Measurements from ENCODE around the gene TAS2R9.

The TAS2R9 gene

DNA sequence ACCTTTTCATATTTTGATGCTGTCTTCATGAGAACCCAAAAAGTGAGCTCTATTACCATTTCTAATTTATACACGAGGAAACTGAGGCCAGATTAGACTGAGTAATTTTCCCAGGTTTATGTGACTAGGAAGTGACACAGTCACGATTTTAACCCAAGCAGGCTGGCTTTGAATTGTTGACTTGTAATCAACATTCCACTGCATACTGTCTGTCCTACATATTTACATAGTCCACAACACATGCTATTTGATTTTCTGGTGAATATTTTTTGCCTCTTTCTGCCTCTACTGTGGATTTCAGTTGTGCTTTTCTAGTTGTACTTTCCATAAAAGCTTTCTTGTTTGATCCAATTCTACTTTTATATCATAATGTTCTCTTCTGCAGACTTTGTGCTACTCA is 15.7 kb downstream of the TAS2R9 start:
- TF ChIP-seq, protein P1, sequence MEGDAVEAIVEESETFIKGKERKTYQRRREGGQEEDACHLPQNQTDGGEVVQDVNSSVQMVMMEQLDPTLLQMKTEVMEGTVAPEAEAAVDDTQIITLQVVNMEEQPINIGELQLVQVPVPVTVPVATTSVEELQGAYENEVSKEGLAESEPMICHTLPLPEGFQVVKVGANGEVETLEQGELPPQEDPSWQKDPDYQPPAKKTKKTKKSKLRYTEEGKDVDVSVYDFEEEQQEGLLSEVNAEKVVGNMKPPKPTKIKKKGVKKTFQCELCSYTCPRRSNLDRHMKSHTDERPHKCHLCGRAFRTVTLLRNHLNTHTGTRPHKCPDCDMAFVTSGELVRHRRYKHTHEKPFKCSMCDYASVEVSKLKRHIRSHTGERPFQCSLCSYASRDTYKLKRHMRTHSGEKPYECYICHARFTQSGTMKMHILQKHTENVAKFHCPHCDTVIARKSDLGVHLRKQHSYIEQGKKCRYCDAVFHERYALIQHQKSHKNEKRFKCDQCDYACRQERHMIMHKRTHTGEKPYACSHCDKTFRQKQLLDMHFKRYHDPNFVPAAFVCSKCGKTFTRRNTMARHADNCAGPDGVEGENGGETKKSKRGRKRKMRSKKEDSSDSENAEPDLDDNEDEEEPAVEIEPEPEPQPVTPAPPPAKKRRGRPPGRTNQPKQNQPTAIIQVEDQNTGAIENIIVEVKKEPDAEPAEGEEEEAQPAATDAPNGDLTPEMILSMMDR (IDR thresholded peaks at IDR 0.05) = no peak

DNA sequence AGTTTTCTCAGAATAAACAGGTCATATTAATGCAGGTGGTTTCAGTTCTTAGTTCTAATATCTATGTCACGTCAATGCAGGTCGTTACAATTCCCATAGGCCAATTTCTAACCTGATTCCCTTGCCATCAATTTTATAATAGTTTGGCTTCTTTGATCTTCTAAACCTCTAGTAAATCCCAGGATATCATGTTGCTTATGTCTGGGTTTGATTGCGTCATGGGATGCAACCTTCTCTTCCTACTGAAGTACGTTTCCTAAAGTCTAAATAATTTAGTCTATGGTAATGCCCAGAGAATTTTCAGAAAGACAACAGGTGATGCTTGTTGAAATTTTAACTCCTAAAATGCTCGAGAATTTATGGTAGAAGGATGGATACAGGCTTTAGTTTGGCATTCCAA is 26.7 kb downstream of the TAS2R9 start:
- TF ChIP-seq, protein P1 (IDR thresholded peaks at IDR 0.05) = no peak

DNA sequence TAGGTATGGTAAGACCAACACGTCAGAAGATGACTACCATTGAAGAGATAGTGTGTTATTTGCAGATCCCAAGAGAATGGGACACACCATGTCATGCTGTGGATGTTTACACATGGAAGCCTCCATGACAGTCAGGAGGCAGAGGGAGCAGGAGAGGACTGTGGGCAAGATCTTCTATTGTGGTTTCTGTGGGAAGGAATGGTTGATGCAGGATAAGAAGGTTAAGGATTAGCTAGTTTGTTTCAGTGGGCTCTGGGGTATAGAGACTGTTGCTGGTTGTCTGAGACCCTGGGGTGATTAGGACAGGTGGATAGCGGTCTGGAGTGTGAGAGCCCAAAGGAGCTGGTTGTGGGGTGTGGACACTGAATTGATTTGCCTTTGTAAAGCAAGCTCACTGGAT is 30.9 kb downstream of the TAS2R9 start:
- TF ChIP-seq, protein P1 (IDR thresholded peaks at IDR 0.05) = no peak

DNA sequence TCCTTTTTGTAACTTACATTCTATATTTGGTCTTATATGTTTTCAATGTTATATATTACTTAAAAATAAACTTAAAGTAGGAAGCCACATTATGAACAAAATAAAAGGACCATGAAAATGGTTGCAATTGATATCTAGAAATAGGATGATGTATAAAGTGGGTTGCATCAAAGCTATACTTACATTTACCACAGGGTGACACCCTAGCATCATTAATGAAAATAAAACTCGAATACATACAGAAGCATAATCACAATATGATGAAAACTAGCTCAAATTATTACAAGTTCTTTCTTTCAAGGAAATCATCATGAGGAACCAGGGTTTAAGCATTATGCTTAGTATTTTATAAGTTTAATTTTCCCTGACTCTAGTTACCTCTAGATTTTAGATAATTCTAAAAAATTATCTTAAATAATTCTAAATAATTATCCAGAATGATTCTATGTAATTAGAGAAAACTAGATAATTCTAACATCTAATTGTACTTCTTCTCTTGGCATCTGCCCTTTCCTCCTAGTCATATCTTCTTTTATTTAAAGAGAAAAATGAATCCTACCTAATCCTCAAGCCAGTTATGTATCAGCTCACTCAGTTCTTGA is 38.7 kb downstream of the TAS2R9 start:
- TF ChIP-seq, protein P1 (IDR thresholded peaks at IDR 0.05) = peak; percentile 79

DNA sequence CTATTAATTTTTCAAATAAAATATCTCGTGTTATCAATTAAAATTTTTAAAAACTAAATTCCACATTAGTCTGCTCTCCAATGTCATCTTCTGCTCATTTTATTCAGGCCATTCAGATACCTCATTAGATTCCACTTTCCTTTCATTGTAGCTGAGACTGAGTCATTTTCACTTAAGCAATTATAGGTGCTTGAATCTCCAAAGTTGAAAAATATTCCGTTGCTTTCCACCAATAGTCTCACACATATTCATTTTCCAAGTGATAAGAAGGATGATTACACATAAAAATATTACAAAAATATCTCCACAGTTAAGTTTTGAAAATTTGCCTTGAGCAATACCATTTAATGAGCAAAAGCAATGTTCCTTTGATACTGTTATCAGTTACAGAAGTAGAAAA is 50.3 kb downstream of the TAS2R9 start:
- TF ChIP-seq, protein P1 (IDR thresholded peaks at IDR 0.05) = no peak

Measured in LNCAP (cell line).